WI38 (cell line): ENCODE measurements around the gene MYO9B.

Experiments
- H3K4me3 ChIP-seq: 2 replicates; pipeline ENCODE4 v1.5.1; 2011; ENCODE audit warnings: low read depth, mild to moderate bottlenecking, control low read depth, low read length
- TF ChIP-seq, protein P1 (sequence below): IDR thresholded peaks from 2 replicates; pipeline ENCODE4 v1.5.1; 2012; ENCODE audit warnings: low read depth, mild to moderate bottlenecking, control low read depth, low read length

MYO9B gene

DNA sequence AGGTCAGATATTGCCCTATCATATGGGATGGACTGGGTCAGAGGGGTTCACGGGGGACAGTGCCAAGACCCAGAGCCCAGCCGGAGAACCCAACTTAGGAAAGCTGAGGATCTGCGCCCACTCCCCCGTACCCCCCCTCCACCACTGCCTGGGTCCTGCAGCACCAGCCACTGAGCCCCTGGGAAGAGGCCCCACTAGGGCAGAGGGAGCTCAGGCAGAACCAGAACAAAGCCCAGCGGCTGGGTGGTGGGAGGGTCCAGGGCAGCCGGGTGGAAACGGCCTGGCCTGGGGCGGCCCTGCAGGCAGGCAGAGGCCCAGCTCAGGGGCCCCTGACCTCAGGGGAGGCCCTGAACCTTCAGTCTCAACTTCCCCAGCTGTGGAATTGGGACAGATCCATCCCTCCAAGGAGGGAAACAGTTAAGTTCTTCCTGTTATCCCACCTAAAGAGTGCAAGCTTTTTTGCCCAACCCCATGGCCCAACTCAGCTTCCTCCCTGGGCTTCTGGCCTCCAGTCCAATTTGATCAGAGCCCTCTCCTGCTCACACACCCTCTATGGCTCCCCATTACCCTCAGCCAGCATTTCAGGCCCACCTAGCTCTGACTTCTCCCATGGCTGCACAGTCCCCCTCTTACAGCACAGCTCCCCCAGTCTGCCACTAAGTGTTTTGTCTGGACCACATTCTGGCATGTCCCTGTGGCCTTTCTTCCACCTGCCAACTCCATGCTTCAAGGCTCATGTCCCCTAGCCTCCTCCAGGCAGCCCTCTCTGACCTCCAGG, 167.0 kb downstream of the MYO9B start:
- TF ChIP-seq, protein P1, sequence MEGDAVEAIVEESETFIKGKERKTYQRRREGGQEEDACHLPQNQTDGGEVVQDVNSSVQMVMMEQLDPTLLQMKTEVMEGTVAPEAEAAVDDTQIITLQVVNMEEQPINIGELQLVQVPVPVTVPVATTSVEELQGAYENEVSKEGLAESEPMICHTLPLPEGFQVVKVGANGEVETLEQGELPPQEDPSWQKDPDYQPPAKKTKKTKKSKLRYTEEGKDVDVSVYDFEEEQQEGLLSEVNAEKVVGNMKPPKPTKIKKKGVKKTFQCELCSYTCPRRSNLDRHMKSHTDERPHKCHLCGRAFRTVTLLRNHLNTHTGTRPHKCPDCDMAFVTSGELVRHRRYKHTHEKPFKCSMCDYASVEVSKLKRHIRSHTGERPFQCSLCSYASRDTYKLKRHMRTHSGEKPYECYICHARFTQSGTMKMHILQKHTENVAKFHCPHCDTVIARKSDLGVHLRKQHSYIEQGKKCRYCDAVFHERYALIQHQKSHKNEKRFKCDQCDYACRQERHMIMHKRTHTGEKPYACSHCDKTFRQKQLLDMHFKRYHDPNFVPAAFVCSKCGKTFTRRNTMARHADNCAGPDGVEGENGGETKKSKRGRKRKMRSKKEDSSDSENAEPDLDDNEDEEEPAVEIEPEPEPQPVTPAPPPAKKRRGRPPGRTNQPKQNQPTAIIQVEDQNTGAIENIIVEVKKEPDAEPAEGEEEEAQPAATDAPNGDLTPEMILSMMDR, result no peak
- peak overlapping the region; percentile 84 for H3K4me3 ChIP-seq

DNA sequence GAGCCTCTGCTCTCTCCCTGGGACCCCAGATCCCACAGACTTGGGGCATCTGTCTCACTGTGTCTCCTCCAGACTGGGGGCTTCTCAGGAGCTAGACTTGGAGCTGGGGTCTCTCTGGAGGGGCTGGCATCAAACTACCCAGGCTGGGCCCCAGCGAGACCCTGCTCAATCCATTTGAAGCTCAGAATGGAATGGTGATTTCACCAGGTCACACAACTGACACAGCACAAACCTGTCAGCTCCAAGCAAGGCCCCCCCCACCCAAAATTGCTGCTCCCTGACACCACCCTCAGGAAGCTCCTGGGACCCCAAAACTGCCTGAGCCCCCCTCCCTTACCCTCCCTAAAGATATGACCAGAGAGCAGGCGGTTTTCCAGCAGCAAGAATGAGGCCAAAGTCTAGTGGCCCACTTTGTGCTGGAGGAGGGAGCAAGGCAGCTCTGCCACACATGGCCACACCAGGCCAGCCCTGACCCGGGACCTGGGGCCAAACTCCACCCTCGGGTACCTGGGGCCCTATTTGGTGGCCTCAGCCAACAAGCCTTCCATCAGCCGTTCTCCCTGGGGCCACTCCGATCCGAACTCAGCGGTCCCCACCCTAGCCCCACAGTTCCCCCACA, 167.7 kb downstream of the MYO9B start:
- H3K4me3 ChIP-seq, result peak overlapping the region; percentile 84
- TF ChIP-seq, protein P1, result no peak

DNA sequence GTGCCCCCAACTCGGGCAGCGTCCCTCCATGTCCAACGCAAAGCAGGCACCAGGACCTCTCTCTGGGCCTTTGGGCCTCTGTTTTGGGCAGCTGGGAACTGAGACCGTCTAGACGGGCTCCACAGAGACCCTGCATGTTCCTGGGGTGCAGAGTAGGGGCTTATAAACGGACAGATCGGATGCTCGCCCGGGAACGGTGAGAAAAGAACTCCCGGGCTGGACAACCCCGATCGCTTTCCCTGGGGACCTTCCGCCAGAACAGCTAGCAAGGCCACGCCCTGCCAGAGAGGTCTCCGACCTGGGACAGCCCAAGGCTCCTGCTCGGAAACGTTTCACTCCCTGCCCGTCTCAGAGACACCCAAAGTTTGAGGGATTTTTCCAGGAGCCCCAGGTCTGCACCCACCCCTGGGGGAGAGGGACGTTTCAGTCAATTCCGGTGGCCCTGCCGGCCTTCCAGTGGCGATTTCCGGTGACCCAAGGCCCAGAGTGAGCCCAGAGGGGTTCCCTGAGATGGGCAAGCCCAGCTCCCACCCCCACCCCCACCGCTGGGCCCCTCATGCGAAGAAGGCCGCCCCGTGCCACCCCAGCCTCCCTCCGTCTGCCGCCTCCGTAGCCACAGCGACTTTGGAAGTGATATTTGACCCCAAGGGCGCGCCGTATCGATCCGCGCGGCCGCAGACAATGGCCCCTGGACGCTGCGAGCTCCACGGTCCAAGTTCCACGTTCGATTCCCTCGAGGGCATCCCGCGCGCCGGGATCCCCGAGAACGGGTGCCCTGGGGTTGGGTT, 168.4 kb downstream of the MYO9B start:
- peak overlapping the region; percentile 84 for H3K4me3 ChIP-seq
- TF ChIP-seq, protein P1, result no peak

DNA sequence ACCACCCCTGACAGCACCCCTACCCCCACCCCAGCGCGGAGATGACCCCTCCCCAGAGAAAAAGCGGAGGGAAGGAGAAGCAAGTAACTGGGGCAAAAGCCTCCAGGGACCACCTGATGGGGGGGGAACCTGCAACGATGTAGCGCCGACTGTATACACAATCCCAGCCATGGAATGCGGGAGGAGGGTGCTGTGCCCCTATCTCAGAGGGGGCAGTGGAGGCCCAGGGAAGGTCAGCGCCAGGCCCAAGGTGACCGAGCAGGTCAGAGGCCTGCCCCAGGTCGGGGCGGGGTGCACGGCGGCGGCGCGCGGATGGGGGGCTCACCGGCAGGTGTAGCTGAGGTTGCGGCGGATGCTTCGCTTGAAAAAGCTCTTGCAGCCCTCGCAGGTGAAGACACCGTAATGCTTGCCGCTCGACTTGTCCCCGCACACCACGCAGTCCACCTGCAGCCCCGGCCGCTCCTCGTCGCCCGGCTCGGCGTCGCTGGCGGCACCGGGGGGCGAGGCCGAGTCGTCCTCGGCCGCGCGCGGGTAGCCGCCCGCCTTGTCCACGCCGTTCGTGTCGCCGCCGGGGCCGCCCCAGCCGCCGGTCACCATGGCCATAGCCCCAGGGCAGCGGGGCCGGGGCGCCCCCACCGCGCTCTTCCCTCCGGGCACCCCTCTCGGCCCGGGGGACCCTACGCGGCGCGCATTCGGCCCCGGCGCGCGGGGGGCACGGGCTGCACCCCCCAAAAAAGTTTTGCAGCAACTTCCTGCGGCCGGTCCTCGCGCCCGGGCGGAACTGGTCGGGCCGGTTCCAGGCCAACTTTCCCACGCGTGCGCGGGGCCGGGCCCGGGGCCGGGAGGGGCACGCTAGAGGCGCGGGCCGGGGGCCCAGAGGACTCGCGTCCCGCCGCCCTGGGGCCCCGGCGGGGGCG, 169.3 kb downstream of the MYO9B start:
- TF ChIP-seq, protein P1, result no peak
- H3K4me3 ChIP-seq, result peak overlapping the region; percentile 84

DNA sequence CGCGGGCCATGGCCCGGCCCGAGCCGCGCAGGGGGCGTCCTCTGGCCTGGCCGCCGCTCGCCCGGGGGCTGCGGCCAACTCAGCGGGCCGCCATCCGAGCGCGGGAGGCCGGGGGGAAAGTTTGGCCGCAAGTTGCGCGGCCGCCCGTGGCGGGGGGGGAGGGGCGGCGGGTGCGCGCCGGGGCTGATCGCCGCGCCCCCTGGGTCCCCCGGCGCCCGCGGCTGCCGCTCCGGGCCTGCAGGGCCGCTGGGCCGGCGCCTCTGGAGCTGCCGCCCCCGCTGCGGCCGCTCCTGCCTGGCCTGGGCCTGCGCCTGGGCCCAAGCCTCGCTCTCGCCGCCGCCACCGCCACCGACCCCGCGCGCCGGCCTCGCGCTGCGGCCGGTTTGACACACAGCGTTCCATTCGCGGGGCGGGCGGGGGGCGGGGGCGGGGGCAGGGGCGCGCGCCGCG, 170.0 kb downstream of the MYO9B start, which contains the start of gene NR2F6:
Gene NR2F6, minus strand, starts transcription at position 385 of the 450 bp plus-strand sequence. CDS start 699 bp downstream, outside the sequence.
- H3K4me3 ChIP-seq, result peak within 1 kb of the TSS; percentile 84
- TF ChIP-seq, protein P1, result no peak

DNA sequence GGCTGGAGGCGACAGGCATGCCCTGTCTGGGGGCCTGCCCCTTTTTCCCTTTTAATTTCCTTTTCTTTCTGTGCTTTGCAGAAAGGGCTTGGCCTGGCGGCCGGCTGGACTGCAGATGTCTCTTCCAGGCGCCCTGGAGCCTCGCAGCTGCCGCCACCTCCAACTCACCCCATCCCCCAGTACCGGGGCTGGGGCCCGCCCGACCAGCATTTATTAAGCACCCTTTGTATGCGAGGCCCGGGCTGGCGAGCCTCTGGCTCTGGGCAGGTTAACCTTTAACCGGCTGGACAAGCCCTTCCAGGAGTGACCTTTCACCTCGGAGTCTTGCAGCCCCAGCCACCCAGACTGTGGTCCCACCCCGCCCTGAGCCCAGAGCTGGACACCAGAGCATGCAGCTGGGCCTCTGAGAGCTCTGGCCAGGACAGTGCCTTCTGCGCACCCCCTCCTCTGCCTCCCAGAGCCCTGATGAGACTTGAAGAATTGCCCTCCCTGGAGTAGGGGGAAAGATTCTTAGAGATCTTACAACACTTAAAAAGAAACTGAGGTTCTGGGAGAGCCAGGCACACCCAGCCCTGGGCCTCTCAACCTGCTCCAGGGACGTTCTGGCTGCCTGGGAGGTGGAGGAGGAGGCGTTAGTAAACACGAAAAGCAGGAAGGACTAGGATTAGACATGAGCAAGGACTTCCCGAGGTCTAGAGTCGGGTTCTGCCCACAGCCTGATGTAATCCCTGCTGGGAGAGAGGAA, 171.3 kb downstream of the MYO9B start:
- TF ChIP-seq, protein P1, result no peak
- peak overlapping the region; percentile 42 for H3K4me3 ChIP-seq
